Brain microvascular endothelial cell (primary cell): ENCODE results near the gene OXTR.

ENCODE experiments used
- DNase-seq: peaks from one replicate; pipeline ENCODE4 v3.0.0-alpha.2; 2020
- H3K27ac ChIP-seq: fragments of 250-450 bp; sonication (Bioruptor Pico); 2 replicates; pipeline ENCODE4 v1.5.1; 2020; ENCODE audit warnings: mild to moderate bottlenecking, moderate library complexity
- H3K27me3 ChIP-seq: fragments of 250-450 bp; sonication (Bioruptor Pico); replicated peaks from 2 replicates; pipeline ENCODE4 v1.5.1; 2020; ENCODE audit warnings: mild to moderate bottlenecking
- H3K36me3 ChIP-seq: fragments of 250-450 bp; sonication (Bioruptor Pico); replicated peaks from 2 replicates; pipeline ENCODE4 v1.5.1; 2020; ENCODE audit warnings: mild to moderate bottlenecking
- H3K4me3 ChIP-seq: 2 replicates; pipeline ENCODE4 v1.5.1; 2011; ENCODE audit warnings: low read depth, mild to moderate bottlenecking, control low read depth, low read length, moderate library complexity
- in situ Hi-C: cut with HindIII; loops from 2 replicates; pipeline ENCODE4 v1.10.0; 2017; ENCODE audit warnings: low sequenced_read_pairs, low pct_ligation_motif_present
- TF ChIP-seq, protein P1 (sequence below): IDR thresholded peaks from 2 replicates; pipeline ENCODE4 v1.5.1; 2011; ENCODE audit warnings: low read depth, mild to moderate bottlenecking, moderate library complexity, low read length, control low read depth, inconsistent platforms; ENCODE audit errors: missing control alignments

The OXTR gene

DNA sequence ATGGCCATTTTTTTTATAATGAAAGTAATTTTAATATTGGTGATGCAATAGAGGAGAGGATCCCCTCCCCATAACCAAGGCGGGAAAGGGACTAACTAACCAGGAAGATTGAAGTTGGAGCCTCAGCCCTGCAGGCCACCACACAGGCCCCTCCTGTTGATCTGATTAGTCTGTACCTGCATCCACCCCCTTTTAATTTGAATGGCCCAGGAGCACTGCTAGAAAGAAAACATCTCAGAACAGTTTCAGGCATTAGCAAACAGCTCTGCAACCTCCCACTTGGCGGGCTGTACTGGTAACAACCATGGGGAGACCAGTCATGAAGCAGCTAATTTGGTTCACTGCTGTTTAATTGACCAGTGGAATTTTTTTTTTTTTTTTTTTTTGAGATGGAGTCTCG is 25.5 kb downstream of the OXTR start:
- H3K27me3 ChIP-seq, result no peaks in the 10 kb centered on the region
- H3K27ac ChIP-seq, result no peak overlapping the region
- DNase-seq, result no peak
- H3K36me3 ChIP-seq, result no peaks in the 10 kb centered on the region
- in situ Hi-C loops, result no loop called here
- H3K4me3 ChIP-seq, result no peak overlapping the region
- TF ChIP-seq, protein P1, sequence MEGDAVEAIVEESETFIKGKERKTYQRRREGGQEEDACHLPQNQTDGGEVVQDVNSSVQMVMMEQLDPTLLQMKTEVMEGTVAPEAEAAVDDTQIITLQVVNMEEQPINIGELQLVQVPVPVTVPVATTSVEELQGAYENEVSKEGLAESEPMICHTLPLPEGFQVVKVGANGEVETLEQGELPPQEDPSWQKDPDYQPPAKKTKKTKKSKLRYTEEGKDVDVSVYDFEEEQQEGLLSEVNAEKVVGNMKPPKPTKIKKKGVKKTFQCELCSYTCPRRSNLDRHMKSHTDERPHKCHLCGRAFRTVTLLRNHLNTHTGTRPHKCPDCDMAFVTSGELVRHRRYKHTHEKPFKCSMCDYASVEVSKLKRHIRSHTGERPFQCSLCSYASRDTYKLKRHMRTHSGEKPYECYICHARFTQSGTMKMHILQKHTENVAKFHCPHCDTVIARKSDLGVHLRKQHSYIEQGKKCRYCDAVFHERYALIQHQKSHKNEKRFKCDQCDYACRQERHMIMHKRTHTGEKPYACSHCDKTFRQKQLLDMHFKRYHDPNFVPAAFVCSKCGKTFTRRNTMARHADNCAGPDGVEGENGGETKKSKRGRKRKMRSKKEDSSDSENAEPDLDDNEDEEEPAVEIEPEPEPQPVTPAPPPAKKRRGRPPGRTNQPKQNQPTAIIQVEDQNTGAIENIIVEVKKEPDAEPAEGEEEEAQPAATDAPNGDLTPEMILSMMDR, result no peak

DNA sequence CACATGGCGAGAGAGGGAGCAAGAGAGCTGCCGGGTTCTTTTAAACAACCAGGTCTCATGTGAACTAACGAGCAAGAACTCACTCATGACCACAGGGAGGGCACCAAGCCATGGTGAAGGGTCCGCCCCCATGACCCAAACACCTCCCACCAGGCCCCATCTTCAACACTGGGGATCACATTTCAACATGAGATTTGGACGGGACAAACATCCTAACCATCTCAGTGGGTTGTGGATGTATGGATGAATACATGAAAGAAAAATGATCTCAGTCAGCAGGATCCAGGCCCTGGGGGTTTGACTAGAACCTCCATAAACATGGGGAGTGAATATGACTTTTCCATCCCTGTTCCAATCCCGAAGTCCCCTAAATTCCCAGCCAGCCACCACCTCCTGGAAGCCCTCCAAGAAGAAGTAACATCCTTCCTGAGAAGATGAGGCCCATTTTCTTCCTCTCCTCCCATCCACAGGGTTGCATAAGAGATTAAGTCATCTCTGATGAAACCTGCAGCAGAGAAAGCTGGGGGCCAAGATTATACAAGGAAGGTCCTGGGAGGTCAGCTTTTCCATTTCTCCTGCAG is 26.3 kb downstream of the OXTR start:
- Histone ChIP-seq H3K4me3 (no peak overlapping the region), H3K27ac (no peak overlapping the region), H3K27me3 (no peaks in the 10 kb centered on the region), H3K36me3 (no peaks in the 10 kb centered on the region)
- in situ Hi-C loops, result no loop called here
- no peak for DNase-seq
- TF ChIP-seq, protein P1, result no peak

DNA sequence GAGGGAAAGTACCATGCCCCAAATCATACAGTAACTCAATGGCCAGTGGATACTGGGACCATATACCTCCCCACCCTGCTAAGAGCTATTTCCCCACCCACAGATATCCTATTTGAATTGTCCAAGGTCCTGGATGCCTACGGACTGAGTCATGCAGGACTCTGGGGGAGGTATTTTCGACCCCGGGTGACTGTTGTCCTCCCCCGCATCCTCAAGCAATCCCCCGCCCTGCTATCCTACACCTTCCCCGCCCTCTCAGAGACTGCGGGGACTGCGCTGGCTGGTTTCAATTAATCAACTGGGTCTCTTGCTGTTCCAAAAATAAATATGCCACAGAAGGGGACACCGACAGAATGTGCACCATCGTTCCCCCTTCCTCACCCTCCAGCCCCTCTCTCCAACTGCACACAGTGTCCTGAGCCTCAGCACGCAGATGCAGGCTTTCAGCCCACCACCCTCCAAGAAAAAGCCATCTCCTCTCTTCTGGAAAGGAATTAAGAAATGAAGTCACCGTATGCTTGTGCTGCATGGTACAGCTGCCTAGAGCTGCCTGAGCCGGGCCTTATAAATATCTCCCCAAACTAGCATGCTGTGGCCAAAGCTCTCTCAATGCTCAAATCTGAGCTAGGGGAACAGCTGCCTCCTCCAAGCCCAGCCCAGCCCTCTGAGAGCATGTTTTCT is 27.7 kb downstream of the OXTR start:
- Histone ChIP-seq H3K27ac (no peak overlapping the region), H3K36me3 (no peaks in the 10 kb centered on the region), H3K4me3 (peak overlapping the region; percentile 27), H3K27me3 (no peaks in the 10 kb centered on the region)
- in situ Hi-C loops, result no loop called here
- TF ChIP-seq, protein P1, result no peak
- peak; percentile 74 for DNase-seq

GRCh38 chr3:8739757-8740504 is 29.5 kb downstream of the OXTR start:
- in situ Hi-C loops, result no loop called here
- peak; percentile 56 for DNase-seq
- H3K27ac ChIP-seq, result no peak overlapping the region
- H3K4me3 ChIP-seq, result no peak overlapping the region
- H3K36me3 ChIP-seq, result no peaks in the 10 kb centered on the region
- TF ChIP-seq, protein P1, result no peak
- H3K27me3 ChIP-seq, result no peaks in the 10 kb centered on the region

GRCh38 chr3:8738639-8739038 is 30.8 kb downstream of the OXTR start:
- in situ Hi-C loops, result no loop called here
- DNase-seq, result no peak
- TF ChIP-seq, protein P1, result no peak
- Histone ChIP-seq H3K27ac (no peak overlapping the region), H3K4me3 (no peak overlapping the region), H3K27me3 (no peaks in the 10 kb centered on the region), H3K36me3 (no peaks in the 10 kb centered on the region)
